HG02623 (cell line): Measurements from ENCODE around the gene KCNJ11.
A peak's percentile ranks its signal among the peaks of the same experiment; 100 is the strongest.

Source experiments
- ATAC-seq: cut with Tn5 transposase; IDR thresholded peaks from one replicate; pipeline ENCODE4 v1.9.1; 2021; ENCODE audit warnings: moderate library complexity; ENCODE audit not compliant: unreplicated experiment

Gene KCNJ11

DNA sequence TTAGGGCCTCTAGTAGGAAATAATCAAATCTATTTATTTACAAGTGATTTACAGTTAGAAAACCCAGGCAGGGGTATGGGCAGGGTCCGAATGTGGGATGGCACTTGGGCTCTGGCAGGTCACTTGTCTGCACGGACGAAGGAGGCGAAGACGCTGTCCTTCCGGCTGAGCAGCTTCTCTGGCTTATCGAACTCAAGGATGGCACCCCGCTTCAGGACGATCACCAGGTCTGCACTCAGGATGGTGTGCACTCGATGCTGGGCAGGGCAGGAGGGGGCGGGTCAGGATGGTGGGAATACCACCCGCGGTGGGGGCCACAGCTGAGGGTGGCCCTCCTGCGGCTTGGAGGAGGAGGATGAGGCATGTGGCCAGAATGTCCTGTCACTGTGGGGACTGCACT is 4.4 kb upstream of the KCNJ11 start:
- ATAC-seq = no peak

DNA sequence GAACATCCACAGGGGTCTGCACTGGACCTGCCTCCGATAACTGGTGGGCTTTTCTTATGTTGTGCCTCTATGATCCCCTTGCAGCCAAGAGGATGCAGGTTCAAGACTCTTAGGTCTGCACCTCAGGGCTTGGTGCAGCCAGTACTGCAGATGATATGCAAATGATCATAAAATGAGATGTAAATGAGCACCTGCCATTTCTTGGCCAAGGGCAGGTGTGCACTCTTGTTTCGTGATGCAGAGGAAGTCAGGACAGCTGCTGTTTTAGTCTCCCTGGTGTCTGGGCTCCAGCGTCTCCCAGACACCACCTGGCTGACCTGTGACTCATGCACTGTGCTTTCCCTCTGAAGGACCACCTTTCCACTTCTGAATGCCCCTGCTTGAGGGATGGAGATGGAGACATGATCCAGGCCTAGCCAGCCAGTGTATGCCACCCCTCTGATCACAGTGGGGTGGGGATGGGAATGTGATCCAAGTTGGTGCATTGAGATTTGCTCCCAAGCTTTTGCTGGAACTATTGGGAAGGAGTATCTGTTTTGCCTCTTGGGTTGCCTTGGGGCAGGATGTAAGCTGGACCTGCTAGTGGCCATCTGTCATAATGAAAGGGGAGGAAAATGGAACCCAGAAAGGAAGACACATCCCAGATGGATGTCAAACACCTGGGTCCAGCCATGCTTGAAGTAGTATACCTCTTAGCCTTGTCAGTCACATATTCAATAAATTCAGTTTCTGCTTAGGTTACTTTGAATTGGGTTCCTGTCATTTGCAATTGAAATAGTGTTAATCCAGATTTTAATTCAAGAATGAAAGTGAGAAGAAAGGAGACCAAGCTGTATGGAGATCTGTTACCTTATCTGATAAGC is 3.3 kb upstream of the KCNJ11 start:
- ATAC-seq = no peak

DNA sequence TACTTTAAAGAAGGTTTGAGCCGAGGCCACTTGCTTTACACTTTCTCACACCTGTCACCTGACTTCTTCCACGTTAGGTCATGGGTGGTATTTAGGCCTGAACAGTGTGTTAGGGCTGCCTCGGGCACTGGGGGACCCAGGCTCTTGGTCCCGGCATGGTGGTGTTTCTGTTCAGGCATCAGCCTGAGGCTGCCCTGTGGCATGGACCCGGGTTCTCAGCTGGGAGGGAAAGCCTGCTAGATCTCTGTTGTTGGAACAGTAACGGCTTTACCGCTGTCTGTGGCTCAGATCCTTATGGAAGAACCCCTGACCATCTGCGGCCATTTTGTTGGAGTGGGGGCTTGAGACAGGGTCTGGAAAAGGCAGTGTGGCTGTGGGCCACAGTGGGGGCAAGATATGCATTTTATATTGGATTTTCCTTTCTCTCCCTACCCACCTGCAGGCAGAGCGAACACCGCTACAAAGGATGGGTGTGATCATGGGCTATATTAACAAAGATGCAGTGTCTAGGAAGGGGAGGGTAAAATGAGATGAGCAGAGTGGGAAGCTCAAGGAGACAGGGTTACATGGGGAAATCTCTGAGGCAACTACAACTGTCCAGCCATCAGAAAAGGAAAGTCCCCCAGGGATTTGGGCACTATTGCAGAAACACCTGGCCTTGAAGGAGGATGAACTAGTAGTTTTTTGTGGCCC is 1.6 kb upstream of the KCNJ11 start:
- ATAC-seq = no peak

DNA sequence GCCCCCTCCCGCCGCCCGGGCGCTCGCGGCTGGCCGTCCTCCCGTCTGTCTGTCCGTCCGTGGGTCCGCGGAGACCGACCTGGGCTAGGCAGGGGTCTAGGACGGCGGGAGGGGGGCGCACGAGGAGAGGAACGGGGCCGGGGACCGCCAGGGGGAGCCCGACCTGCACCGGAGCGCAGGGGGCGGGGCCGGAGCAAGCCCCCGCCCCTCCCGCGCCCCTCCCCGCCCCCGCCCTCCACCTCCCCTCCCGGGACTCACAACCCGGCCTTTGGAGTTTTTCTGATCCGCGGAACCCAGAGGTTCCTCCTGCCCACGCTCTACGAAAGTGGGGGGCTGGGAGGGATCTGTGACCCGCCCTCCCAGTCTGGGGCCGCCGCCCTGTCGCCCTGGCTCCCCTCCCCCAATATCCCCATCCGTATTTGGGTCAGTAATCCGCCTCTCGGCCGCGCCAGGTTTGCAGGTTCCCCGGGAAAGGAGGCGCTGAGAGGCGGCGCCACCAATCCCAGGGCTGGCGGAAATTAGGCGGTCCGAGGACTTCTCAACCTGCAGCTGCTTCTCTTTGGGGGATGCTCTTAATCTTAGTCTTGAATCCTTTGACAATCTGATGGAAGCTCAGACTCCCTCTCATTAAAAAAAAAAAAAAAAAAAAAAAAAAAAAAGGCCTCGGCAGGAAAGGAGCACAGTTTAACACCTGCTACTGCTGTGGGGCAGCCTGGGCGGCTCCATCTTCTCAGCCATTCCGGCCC is 925 bp upstream of the KCNJ11 start:
- ATAC-seq = peak; percentile 63

DNA sequence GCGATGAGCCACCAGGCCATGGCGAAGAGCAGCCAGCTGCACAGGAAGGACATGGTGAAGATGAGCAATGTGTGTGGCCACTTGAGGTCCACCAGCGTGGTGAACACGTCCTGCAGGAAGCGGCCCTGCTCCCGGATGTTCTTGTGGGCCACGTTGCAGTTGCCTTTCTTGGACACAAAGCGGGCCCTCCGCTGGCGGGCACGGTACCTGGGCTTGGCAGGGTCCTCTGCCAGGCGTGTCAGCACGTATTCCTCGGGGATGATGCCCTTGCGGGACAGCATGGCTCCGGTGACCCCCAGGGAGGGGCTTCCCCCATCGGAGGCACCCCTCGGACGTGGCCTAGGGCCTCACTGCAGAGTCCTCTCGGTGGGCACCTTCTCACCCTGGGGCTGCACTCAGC is 648 bp downstream of the KCNJ11 start:
- no peak for ATAC-seq

DNA sequence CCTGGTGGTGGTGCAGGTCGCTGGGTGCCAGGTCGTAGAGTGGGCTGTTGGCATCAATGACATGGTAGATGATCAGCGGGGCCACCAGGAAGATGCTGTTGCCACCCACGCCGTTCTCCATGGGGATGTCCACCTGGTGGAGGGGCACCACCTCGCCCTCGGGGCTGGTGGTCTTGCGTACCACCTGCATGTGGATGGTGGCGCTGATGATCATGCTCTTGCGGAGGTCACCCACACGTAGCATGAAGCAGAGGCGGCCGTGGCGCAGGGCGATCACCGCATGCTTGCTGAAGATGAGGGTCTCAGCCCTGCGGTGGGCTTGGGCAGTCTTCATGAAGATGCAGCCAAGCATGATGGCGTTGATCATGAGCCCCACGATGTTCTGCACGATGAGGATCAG is 1.2 kb downstream of the KCNJ11 start:
- no peak for ATAC-seq

DNA sequence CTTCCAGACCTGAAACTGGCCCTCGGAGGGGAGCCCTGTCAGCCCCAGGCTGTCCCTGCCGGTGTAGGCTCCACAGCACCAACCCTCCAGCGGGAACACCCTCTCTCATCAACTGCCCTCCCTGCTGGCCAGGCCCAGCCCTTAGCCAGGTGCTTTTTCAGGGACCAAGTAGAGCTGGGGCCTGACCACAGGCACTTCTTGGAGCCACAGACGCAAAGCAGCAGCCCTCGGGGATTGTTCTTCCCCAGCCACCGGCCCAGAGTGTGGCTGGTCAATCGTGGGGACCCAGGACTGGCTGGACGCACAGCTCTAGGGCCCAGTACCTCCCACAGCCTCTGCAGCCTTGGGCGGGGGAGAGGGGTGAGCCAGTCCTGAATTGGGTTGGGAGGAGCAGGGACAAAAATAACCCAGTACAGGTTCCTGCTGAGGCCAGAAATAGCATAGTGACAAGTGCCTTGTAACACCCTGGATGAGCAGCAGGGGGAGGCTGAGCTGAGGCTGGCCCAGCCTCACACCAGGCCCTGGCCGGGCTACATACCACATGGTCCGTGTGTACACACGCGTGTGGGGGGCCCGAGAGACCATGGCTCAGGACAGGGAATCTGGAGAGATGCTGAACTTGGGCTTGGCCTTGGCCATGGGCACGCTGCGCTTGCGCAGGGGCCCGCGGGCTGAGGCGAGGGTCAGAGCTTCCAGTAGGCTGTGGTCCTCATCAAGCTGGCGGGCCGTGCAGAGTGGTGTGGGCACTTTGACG is 2.0 kb downstream of the KCNJ11 start:
- ATAC-seq = peak; percentile 46

DNA sequence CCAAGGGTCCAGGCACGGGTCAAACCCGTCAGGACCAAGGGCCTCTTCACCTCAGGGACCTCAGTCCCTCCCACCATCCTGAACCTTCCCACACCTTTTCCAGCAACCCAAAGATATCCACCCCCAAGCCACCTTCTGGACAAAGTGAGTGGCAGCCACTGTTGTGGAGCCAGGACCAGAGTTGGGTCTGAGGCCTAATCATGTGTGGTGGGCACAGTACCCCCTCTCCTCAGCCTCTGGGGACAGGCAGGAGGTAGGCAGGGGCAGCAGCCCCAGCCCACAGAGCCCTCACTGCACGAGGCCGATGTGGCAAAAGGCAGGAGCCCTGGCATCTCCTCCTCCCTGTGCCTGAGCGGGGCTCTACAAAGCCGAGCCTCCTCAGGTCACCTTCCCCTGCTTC is 2.5 kb downstream of the KCNJ11 start:
- no peak for ATAC-seq

DNA sequence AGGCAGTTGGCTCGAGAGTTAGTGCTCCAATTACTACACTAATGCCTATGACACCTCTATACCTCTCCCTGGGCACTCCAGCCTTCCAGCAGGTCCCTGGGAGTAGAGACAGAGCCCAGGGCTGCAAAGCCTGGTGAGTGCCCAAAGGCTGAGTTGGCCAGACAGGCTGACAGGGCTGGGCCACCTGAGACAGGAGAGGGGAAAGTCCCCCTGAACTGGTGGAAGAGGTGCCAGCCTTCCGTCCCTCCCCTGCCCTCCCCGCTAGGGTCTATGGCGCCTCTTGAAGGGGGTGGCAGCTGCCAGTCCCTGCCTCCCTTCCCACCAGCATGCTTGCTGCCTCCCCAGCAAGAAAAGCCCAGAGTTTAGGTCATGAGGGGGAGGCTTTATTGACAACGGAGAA is 3.0 kb downstream of the KCNJ11 start:
- no peak for ATAC-seq

DNA sequence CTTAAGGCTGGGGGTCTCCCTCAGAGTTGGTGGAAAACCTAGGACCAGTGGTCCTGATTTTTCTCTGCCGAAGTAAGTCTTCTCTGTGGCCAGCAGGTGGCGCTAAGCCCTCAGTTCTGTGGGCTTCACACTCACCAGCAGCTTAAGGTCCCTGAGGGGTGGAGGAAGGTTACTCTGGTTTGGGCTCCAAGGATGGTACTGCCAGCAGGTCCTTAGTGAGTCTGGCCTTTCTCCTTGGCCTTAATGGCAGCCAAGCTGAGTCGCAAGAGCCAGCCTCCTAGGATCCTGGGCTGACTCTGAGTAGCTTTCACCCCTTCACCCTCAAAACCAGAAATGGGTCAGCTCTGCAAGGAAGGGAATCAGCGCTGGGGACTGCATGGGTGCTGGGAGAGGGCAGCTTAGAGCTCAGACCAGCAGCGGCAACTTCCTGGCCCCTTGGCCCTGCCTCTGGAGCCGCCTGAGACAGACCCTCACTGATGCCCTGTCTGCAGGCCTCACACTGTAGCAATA is 4.4 kb downstream of the KCNJ11 start:
- ATAC-seq = no peak

DNA sequence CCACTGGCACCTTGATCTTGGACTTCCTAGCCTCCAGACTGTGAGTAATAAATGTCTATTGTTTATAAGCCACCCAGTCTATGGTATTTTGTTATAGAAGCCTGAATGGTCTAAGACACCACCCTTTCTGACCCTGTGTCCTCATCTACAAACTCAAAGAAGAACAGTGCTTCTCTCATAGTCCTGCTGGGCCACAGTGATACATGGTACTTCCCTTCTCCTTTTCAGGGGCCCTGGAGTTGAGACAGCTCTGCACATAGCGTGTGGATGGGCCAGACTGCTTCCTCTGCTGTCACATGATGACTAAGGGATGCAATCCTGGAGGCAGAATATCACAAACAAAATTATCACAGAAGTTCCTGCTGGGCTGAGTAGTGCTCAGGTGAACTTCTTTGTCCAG is 5.0 kb downstream of the KCNJ11 start:
- no peak for ATAC-seq

DNA sequence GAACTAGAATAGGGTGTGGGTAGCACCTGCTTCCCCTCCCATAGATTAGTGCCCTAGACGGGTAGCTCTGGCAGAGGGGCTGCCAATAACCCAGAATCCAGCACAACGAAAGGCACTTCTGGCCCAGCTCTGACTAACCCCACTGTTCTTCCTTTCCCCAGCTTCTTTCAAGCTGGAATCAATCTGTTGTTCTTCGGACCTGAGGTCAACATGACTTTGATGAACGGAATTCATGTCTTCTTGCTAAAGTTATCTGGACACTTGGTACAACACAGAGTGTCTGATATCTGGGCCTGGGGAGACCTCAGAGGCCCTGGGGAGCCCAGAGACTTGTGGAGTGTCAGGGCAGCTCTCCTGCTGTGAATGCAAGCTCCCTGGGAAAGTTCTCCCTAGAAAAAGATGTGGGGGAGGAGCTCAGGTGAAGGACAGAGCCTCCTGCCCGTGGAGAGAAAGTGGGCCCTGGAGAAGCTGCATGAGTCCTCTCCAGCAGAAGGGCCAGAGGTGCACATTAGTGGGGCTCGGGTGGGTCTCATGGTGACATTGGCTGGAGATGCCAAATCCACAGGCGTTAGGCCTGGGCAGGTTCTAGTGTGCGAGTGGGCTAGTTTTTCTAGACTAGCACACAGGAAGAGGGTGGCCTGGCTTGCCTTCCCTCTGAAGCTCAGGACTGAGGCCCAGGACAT is 6.3 kb downstream of the KCNJ11 start:
- ATAC-seq = no peak

DNA sequence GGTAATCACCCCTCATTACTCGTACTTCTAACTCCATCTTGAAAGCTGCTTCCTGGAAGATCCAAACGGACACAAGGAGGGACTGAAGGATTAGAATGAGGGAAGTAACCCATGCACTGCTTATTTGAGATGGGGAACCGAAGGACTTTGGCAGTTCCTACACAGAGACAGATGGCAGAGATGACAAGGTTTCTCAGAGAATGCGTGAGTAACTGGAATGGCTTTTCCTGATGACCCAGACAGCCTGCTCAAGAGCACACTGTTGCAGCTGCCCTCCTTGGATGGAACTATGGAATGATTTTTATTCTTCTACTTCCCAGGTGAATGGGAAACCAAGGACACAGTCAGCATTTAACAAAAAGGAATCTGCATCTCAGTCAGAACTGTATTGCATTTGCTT is 7.3 kb downstream of the KCNJ11 start:
- ATAC-seq = no peak

DNA sequence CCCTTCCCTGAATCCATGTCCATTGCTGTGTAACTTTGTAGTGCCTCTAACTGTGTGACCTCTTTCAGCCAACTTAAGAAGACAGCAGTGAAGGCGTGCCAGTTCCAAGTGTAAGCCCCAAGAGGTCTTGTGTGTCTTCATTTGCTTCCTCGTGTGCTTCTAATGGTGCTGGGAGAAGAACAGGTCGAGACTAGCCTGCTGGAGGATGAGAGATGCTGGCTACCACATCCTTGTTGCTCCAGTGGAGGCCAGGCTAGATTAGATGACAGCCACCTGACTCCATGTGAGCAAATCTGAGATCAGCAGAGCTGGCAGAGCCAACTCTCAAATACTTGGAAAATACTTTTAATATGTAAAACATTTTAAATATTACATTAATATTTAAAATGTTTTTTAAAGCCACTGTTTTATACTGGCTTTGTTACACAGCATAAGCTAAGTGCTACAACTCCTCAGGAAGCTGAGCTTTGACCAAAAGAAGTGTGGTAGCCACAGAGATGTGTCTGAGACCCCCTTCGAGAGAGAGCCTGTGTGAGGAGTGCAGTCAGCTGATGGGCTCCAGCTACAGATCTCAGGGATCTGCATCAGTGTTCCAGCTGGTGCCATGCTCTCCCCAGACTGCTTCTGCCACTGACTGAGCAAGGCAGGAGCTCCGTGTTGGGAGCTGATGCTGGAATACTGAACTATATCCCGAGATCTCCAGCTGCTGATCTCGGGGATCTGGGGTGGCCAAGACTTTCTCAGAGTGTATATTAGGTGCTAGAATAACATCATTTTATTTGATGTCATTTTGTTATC is 8.9 kb downstream of the KCNJ11 start:
- no peak for ATAC-seq

DNA sequence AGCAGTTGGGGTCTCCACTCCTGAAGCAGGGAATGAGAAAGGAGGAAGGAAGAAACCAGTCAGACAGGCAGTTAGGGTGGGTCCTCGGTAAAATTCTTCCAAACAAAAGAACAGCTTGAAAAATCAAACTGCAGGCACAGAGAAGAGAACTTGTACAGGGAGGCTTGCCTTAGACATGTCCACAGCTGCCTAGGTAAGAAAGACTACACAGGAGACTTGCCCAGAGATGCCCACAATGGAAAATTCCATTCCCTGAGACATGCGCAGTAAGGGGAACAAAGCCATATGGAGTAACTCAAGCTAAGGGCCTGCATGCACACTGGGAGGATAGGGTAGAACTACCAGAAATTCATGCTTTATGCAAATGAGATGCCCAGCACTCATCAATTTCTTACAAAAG is 9.8 kb downstream of the KCNJ11 start:
- ATAC-seq = no peak

DNA sequence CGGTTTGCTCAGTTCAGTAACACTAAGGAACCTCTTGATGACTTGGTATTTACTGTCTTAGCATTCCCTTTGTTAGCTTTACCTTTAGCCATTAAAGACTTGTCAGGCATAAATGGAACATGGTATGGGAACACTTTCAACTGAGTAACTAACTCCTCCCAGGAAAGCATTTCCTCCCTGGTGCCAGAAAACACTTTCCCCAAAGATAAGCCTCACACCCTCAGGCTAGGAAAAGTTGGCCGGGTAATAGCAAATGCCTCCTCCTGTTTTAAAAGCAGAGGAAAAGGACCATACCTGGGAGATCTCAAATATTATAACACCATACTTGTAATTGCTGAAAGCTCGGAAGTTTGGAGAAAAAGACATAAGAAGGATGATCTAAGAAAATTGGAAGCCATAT is 12.0 kb downstream of the KCNJ11 start:
- ATAC-seq = no peak

DNA sequence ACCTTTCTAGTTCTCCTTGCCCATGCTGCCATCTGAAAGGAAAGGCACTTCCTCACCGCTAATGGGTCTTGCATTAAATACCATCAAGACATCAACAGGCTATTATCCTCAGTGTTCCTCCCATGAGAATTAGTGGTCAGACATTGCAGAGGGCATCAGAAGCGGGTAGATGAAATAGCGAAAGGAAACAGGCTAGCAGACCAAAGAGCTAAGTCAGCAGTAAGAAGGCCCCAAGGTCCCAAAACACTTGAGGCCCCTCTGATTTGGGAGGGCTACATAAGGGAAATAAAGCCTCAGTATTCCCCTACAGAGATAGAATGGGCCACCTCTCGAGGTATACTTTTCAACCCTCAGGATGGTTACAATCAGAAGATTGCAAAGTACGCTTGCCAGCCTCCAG is 12.9 kb downstream of the KCNJ11 start:
- ATAC-seq = no peak

DNA sequence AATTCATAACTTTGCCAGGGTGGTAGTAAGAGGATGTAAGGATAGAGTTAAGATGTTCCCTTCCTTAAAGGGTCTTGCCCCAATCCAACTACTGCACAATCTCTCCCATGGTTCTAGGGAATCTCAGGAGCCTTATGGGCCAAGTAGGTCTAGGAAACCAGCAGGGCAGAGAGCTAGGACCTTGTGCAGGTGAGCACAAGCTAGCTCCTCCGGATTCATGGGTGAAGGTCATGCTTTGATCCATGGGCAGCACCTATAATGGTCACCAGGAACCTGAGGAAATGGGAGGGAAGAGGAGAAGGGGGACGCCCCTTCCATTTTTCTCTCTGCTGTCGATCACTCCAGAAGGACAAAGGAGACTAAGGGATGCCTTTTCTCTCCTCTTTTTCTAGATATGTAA is 16.8 kb downstream of the KCNJ11 start:
- no peak for ATAC-seq

DNA sequence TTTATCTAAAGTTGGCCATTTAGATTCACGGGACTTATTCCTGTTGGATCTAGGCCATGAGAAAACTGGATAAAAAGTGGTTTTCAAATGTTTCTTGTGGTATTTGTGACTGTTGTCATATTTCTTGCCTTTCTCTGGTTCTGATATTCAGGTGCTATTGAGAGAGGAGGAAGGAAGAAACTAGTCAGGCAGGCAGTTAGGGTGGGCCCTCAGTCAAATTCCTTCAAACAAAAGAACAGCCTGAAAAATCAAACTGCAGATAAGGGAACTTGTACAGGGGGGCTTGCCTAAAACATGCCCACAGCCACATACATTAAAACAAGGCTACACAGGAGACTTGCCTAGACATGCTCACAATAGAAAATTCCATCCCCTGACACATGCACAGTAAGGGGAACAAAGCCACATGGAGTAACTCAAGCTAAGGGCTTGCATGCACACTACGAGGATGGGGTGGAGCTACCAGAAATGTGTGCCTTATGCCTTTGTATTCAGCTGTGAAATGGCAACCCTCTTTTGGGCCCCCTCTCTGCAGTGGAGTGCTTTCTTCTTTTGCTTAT is 18.7 kb downstream of the KCNJ11 start:
- ATAC-seq = no peak
